ENCODE data around the gene CITED1. TPM values are rescaled to one million over a fixed set of nuclear protein-coding genes. Genes with fewer than 3 reads are reported as not detected.

The CITED1 gene
- total and polyA plus RNA-seq, 4 donors: 0.34 to 1.8 (median 0.47) TPM; not detected in 1

- peaks cover 0 to 5% (median 0%) of the 10 kb centered on the region in 5 donors for H3K4me1 ChIP-seq (ENCODE audit: control insufficient read depth in 5 of 5, insufficient read depth in 5 of 5, low read length in 5 of 5)
- no peaks in the 10 kb centered on the region for H3K36me3 ChIP-seq (ENCODE audit: control insufficient read depth in 4 of 4, insufficient read depth in 4 of 4, low read length in 4 of 4)
- no peak for DNase-seq
- peaks cover 9 to 77% (median 67%) of the 10 kb centered on the region in 3 donors for H3K27me3 ChIP-seq (ENCODE audit: control insufficient read depth in 3 of 3, insufficient read depth in 3 of 3, low read length in 2 of 3)
- H3K4me3 ChIP-seq: no peak overlapping the region
- no peak overlapping the region for H3K9ac ChIP-seq (ENCODE audit: insufficient read depth in 1 of 2, low read length in 2 of 2)
- no peak for ATAC-seq (ENCODE audit: insufficient read depth, low FRiP score)
- TF ChIP-seq, protein P1, sequence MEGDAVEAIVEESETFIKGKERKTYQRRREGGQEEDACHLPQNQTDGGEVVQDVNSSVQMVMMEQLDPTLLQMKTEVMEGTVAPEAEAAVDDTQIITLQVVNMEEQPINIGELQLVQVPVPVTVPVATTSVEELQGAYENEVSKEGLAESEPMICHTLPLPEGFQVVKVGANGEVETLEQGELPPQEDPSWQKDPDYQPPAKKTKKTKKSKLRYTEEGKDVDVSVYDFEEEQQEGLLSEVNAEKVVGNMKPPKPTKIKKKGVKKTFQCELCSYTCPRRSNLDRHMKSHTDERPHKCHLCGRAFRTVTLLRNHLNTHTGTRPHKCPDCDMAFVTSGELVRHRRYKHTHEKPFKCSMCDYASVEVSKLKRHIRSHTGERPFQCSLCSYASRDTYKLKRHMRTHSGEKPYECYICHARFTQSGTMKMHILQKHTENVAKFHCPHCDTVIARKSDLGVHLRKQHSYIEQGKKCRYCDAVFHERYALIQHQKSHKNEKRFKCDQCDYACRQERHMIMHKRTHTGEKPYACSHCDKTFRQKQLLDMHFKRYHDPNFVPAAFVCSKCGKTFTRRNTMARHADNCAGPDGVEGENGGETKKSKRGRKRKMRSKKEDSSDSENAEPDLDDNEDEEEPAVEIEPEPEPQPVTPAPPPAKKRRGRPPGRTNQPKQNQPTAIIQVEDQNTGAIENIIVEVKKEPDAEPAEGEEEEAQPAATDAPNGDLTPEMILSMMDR (IDR thresholded peaks at IDR 0.05; ENCODE audit: control extremely low read depth, extremely low read depth): no peak
- no peak overlapping the region for H3K27ac ChIP-seq (ENCODE audit: low read depth in 1 of 2, low read length in 1 of 2)
- H3K9me3 ChIP-seq (ENCODE audit: control insufficient read depth in 4 of 4, insufficient read depth in 3 of 4, low read length in 3 of 4): peaks cover 0 to 4% (median 0%) of the 10 kb centered on the region in 4 donors
- 75 to 92% methylated on average over 4 of the region's 4 CpGs for WGBS, 2 donors
These were observed 5.7 kb downstream of the CITED1 start for GRCh38 chrX:72299891-72300630.

GRCh38 chrX:72297953-72298730 is 7.6 kb downstream of the CITED1 start:
- Histone ChIP-seq H3K4me1 (ENCODE audit: control insufficient read depth in 5 of 5, insufficient read depth in 5 of 5, low read length in 5 of 5) (no peaks in the 10 kb centered on the region), H3K27me3 (ENCODE audit: control insufficient read depth in 3 of 3, insufficient read depth in 3 of 3, low read length in 2 of 3) (peaks cover 5 to 58% (median 49%) of the 10 kb centered on the region in 3 donors), H3K9ac (ENCODE audit: insufficient read depth in 1 of 2, low read length in 2 of 2) (no peak overlapping the region), H3K9me3 (ENCODE audit: control insufficient read depth in 4 of 4, insufficient read depth in 3 of 4, low read length in 3 of 4) (no peaks in the 10 kb centered on the region), H3K4me3 (no peak overlapping the region), H3K36me3 (ENCODE audit: control insufficient read depth in 4 of 4, insufficient read depth in 4 of 4, low read length in 4 of 4) (no peaks in the 10 kb centered on the region), H3K27ac (ENCODE audit: low read depth in 1 of 2, low read length in 1 of 2) (no peak overlapping the region)
- peak in 1 of 3 donors; percentile 8 for DNase-seq
- no peak for ATAC-seq (ENCODE audit: insufficient read depth, low FRiP score)
- TF ChIP-seq, protein P1 (IDR thresholded peaks at IDR 0.05; ENCODE audit: control extremely low read depth, extremely low read depth): no peak
- WGBS, 2 donors: 27 to 41% methylated on average over 3 to 4 of the region's 4 CpGs

GRCh38 chrX:72296991-72297390 is 8.7 kb downstream of the CITED1 start:
- TF ChIP-seq, protein P1 (IDR thresholded peaks at IDR 0.05; ENCODE audit: control extremely low read depth, extremely low read depth): no peak
- no peak overlapping the region for H3K27ac ChIP-seq (ENCODE audit: low read depth in 1 of 2, low read length in 1 of 2)
- no peaks in the 10 kb centered on the region for H3K4me1 ChIP-seq (ENCODE audit: control insufficient read depth in 5 of 5, insufficient read depth in 5 of 5, low read length in 5 of 5)
- H3K9ac ChIP-seq (ENCODE audit: insufficient read depth in 1 of 2, low read length in 2 of 2): no peak overlapping the region
- H3K9me3 ChIP-seq (ENCODE audit: control insufficient read depth in 4 of 4, insufficient read depth in 3 of 4, low read length in 3 of 4): no peaks in the 10 kb centered on the region
- H3K36me3 ChIP-seq (ENCODE audit: control insufficient read depth in 4 of 4, insufficient read depth in 4 of 4, low read length in 4 of 4): no peaks in the 10 kb centered on the region
- WGBS, 2 donors: 57% methylated on average over 1 of the region's 1 CpG
- no peak overlapping the region for H3K4me3 ChIP-seq
- ATAC-seq (ENCODE audit: insufficient read depth, low FRiP score) (no peak), DNase-seq (no peak)
- peaks cover 4 to 47% (median 38%) of the 10 kb centered on the region in 3 donors for H3K27me3 ChIP-seq (ENCODE audit: control insufficient read depth in 3 of 3, insufficient read depth in 3 of 3, low read length in 2 of 3)
